NT2/D1 (cell line): ENCODE data around the gene RPS6KC1.

ENCODE experiments used
- YY1 ChIP-seq: IDR thresholded peaks from 2 replicates; pipeline ENCODE4 v1.6.1; 2011; ENCODE audit not compliant: insufficient read length, insufficient read depth
- ZNF274 ChIP-seq: IDR thresholded peaks from 2 replicates; pipeline ENCODE4 v1.6.1; 2011; ENCODE audit warnings: mild to moderate bottlenecking, low read depth, low read length

- TF ChIP-seq YY1 (no peak), ZNF274 (no peak)
These were observed 235.2 kb downstream of the RPS6KC1 start for GRCh38 chr1:213286235-213286634.
